GM12864 (cell line): ENCODE measurements around the gene CACNA2D1.

ENCODE experiments used
- DNase-seq: peaks from one replicate; pipeline ENCODE4 v3.0.0-alpha.2; 2011; ENCODE audit warnings: low read depth
- H3K4me3 ChIP-seq: 2 replicates; pipeline ENCODE4 v1.5.1; 2011; ENCODE audit warnings: mild to moderate bottlenecking, low read depth, low read length, control low read depth
- CTCF ChIP-seq: IDR thresholded peaks from 2 replicates; pipeline ENCODE4 v1.5.1; 2011; ENCODE audit warnings: low read depth, mild to moderate bottlenecking, moderate library complexity, low read length, control low read depth, inconsistent platforms; ENCODE audit errors: missing control alignments

CACNA2D1 gene

GRCh38 chr7:82247814-82248433 is 195.7 kb downstream of the CACNA2D1 start:
- no peak overlapping the region for H3K4me3 ChIP-seq
- TF ChIP-seq CTCF, result peak; percentile 37
- no peak for DNase-seq

DNA sequence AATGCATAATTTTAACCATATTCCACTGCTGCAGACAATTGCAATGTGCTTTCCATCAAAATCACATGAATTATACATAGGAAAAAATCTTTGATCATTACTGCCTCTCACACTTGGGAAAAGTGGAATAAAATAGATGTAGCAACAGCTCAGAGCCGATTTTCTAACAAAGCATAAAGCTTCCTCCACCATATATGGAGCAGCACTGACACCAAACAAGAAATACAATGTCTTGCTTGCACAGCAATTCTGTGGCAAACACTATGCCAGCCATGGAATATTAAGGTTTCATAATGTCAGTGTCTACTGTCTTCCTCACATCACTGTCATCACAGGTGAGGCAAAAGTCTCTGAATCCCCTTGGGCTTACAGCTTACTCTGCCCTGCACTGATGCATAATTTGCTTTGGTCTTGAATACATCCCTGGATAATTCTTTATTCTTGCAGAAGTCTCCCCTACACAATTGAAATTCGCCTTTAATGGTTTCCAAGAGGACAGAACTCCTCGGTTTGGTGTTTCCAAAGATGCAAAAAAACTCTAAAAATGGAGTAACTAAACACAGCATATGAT is 198.5 kb downstream of the CACNA2D1 start:
- DNase-seq, result no peak
- no peak overlapping the region for H3K4me3 ChIP-seq
- TF ChIP-seq CTCF, result no peak

GRCh38 chr7:82241356-82241755 is 202.2 kb downstream of the CACNA2D1 start:
- no peak for TF ChIP-seq CTCF
- no peak for DNase-seq
- no peak overlapping the region for H3K4me3 ChIP-seq

GRCh38 chr7:82235713-82236112 is 207.9 kb downstream of the CACNA2D1 start:
- DNase-seq, result no peak
- no peak for TF ChIP-seq CTCF
- no peak overlapping the region for H3K4me3 ChIP-seq

GRCh38 chr7:82234457-82235049 is 209.0 kb downstream of the CACNA2D1 start:
- no peak for DNase-seq
- TF ChIP-seq CTCF, result peak; percentile 35
- H3K4me3 ChIP-seq, result no peak overlapping the region

DNA sequence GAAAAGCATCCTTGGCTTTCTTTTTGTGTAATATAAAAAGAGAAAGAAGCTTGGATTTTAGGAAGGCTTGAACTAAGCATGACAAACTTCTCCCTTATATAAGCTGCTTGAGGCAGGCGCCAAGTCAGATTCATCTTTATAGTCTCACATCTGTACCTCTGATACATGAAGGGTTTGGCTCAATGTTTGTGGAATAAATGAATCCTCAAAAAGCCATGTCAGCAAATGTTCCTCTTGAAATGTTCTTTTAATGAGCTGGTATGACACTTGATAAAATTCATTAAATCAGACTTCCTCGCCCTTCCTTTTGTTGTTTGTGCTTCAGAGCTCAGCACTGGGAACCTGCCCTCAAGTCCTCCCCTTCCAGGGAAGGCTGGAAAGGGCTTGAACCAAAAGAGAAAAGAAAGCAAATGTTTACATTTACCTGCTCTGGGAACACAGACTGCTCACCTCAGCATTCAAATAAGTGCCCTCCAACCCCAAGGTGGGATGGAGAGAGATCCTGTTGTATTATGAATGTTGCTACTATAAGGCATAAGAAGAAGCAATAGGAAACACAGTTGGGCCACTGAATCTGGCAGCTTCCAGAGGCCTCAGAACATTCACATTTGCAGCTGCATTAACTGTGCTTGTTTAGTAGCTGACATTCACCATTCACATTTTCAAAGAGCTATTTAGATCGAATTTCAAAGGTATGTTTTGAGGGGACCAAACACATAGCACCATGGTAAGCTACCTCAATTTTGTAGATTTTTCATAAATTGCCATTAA is 212.6 kb downstream of the CACNA2D1 start:
- no peak for DNase-seq
- H3K4me3 ChIP-seq, result no peak overlapping the region
- no peak for TF ChIP-seq CTCF
